PFSK-1 (cell line): ENCODE data around the gene RCVRN.

Experiments
- FOXP2 ChIP-seq: optimal IDR thresholded peaks from 2 replicates; pipeline ENCODE3; 2011; ENCODE audit warnings: borderline replicate concordance, control low read depth, inconsistent platforms; ENCODE audit not compliant: insufficient read depth; ENCODE audit errors: extremely low read length, extremely low read depth
- POLR2AphosphoS5 ChIP-seq: IDR thresholded peaks from 2 replicates; pipeline ENCODE4 v1.6.1; 2012; ENCODE audit warnings: low read depth, mild to moderate bottlenecking, control low read depth, low read length, moderate library complexity
- SIN3A ChIP-seq: IDR thresholded peaks from 2 replicates; pipeline ENCODE4 v1.6.1; 2012; ENCODE audit warnings: mild to moderate bottlenecking, low read length, moderate library complexity, borderline replicate concordance; ENCODE audit not compliant: insufficient read depth
- TAF1 ChIP-seq: IDR thresholded peaks from 2 replicates; pipeline ENCODE4 v1.6.1; 2012; ENCODE audit warnings: low read length, control low read depth, borderline replicate concordance; ENCODE audit not compliant: insufficient read depth
- TF ChIP-seq, protein P1 (sequence below), 2 experiments: IDR thresholded peaks; 2 replicates each; pipeline versions ENCODE4 v1.6.1 to v1.8.0; 2011 to 2012; ENCODE audit warnings: low read depth in 2 of 2, low read length in 2 of 2, control low read depth in 1 of 2, inconsistent platforms in 1 of 2, mild to moderate bottlenecking in 1 of 2, moderate library complexity in 1 of 2; ENCODE audit not compliant: insufficient read depth in 1 of 2

The RCVRN gene

DNA sequence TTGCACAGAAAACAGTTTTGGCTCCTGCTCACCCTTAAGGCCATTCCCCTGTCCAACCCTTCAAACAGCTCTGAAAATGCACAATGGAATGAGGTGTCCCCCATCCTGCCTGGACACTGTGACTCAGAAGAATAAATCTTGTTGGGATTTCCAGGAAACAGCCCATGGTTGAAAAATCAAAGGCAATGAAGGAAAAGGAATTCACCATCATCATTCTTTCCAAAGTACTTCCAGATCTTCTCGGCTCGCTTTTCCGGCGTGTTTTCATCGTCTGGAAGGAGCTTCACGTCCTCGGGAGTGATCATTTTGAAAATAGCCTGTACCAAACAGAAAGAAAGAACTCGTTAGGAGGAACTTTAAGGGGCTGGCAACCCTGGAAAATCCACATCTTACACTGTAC, 4.3 kb downstream of the RCVRN start:
- TF ChIP-seq SIN3A (no peak), FOXP2 (no peak), POLR2AphosphoS5 (no peak), TAF1 (no peak)
- TF ChIP-seq, protein P1, sequence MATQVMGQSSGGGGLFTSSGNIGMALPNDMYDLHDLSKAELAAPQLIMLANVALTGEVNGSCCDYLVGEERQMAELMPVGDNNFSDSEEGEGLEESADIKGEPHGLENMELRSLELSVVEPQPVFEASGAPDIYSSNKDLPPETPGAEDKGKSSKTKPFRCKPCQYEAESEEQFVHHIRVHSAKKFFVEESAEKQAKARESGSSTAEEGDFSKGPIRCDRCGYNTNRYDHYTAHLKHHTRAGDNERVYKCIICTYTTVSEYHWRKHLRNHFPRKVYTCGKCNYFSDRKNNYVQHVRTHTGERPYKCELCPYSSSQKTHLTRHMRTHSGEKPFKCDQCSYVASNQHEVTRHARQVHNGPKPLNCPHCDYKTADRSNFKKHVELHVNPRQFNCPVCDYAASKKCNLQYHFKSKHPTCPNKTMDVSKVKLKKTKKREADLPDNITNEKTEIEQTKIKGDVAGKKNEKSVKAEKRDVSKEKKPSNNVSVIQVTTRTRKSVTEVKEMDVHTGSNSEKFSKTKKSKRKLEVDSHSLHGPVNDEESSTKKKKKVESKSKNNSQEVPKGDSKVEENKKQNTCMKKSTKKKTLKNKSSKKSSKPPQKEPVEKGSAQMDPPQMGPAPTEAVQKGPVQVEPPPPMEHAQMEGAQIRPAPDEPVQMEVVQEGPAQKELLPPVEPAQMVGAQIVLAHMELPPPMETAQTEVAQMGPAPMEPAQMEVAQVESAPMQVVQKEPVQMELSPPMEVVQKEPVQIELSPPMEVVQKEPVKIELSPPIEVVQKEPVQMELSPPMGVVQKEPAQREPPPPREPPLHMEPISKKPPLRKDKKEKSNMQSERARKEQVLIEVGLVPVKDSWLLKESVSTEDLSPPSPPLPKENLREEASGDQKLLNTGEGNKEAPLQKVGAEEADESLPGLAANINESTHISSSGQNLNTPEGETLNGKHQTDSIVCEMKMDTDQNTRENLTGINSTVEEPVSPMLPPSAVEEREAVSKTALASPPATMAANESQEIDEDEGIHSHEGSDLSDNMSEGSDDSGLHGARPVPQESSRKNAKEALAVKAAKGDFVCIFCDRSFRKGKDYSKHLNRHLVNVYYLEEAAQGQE (IDR thresholded peaks at IDR 0.05; ENCODE audit: insufficient read depth in 1 of 2, low read depth in 2 of 2, low read length in 2 of 2) = no peak

DNA sequence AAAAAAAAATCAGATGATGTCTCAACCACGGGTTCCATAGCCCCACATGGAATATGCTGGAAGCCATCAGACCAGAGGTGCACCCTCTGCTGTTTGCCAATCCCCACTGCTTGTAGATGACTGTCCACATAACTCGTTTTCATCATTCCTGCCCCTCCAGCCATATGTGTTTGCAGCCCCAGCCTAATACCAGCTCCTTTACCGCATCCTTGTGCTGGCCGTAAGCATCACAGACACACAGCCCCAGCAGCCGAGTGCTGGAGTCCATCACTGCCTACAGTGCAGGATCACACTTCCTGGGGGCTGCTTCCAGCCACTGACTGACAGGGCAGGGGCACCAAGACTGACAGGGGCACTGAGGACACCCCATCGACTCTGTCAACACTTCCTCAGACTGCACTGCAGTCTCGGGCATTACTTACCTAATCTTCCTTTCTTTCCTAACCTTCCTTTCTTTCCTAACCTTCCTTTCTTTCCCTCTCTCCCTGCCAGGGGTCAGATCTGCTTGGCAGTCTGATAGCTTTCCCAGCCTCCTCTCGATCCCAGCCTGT, 5.0 kb downstream of the RCVRN start:
- no peak for TF ChIP-seq FOXP2
- TF ChIP-seq, protein P1 (IDR thresholded peaks at IDR 0.05; ENCODE audit: insufficient read depth in 1 of 2, low read depth in 2 of 2, low read length in 2 of 2) = no peak
- no peak for TF ChIP-seq SIN3A
- no peak for TF ChIP-seq POLR2AphosphoS5
- TF ChIP-seq TAF1 = no peak

DNA sequence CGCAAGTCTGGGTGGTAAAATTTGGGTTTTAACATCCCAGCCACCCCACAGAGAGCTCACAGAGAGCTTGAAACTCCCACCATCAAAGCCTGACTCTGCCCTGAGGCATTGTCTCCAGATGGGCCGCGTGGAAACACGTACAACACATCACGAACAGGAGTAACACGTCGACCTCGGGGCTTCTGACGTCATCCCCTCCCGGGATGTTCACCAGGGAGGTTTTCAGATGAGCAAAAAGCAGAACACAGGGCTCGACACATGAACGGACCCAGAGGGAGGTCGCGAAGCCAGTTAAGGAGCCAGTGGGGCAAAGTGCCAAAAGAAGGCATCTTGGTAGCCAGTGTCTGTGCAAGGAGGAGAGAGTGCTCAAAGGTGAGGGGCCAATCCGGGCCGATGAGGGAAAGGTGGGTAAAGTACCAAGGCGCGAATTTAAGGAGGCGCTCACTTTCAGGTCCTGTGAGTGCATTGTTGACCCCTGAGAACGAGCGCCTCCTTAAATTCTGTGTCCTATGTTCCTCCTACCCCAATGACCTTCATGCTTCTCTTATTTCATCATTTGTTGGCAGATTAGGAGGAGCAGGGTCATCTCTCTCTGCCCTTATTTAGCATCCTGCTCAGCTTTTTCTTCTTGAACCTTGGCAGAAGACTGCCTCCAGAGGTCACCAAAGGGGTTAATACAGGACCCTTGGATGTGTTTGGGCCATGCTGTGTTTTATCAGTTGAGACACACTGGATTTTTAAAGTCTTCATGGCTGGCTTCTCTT, 5.6 kb downstream of the RCVRN start:
- TF ChIP-seq, protein P1 (IDR thresholded peaks at IDR 0.05; ENCODE audit: insufficient read depth in 1 of 2, low read depth in 2 of 2, low read length in 2 of 2) = no peak
- no peak for TF ChIP-seq FOXP2
- no peak for TF ChIP-seq SIN3A
- TF ChIP-seq POLR2AphosphoS5 = no peak

GRCh38 chr17:9898812-9899211, 6.3 kb downstream of the RCVRN start:
- TF ChIP-seq TAF1 (no peak), FOXP2 (no peak), POLR2AphosphoS5 (no peak), SIN3A (no peak)
- TF ChIP-seq, protein P1 (IDR thresholded peaks at IDR 0.05; ENCODE audit: insufficient read depth in 1 of 2, low read depth in 2 of 2, low read length in 2 of 2) = no peak
